Measurements from ENCODE around the gene MCUR1.

MCUR1 gene

GRCh38 chr6:13742961-13743735 lies 71.2 kb downstream of the MCUR1 start:
- no peak for DNase-seq (ENCODE audit: extremely low spot score)
- ChIA-PET POLR2A (no interaction called here), CTCF (no interaction called here)
- TF ChIP-seq LEF1 (IDR thresholded peaks at IDR 0.05; ENCODE audit: borderline replicate concordance) (no peak), BHLHE40 (IDR thresholded peaks at IDR 0.05; ENCODE audit: borderline replicate concordance) (no peak), ARNT (IDR thresholded peaks at IDR 0.05) (no peak), FOXA1 (IDR thresholded peaks at IDR 0.05) (no peak), ZNF384 (IDR thresholded peaks at IDR 0.05) (no peak), CTBP1 (IDR thresholded peaks at IDR 0.05; ENCODE audit: borderline replicate concordance) (no peak), FOXM1 (IDR thresholded peaks at IDR 0.05; ENCODE audit: borderline replicate concordance) (no peak), NFRKB (IDR thresholded peaks at IDR 0.05) (no peak), HDGF (IDR thresholded peaks at IDR 0.05; ENCODE audit: borderline replicate concordance) (no peak), FOXK2 (IDR thresholded peaks at IDR 0.05) (no peak), ELF4 (IDR thresholded peaks at IDR 0.05) (no peak), SUZ12 (IDR thresholded peaks at IDR 0.05) (no peak), L3MBTL2 (conservative IDR thresholded peaks at IDR 0.05) (no peak), TARDBP (IDR thresholded peaks at IDR 0.05) (no peak), SP1 (IDR thresholded peaks at IDR 0.05) (no peak)

DNA sequence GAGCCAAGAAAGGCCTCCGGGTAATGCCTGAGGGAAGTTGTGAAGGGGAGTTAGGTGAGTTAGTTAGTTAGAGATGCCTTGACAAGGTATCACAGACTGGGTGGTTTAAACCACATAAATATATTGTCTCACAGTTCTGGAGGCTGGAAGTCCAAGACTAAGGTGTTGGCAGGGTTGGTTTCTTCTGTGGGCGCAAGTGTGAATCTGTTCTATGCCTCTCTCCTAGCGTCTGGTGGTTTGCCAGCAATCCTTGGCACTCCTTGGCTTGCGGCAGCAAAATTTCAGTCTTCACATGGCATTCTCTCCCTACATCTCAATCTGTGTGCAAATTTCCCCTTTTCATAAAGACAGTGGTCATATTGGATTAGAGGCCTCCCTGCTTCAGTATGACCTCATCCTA lies 73.0 kb downstream of the MCUR1 start:
- DNase-seq (ENCODE audit: extremely low spot score), result no peak
- no peak for TF ChIP-seq FOXK2 (IDR thresholded peaks at IDR 0.05)
- TF ChIP-seq PKNOX1 (IDR thresholded peaks at IDR 0.05), result no peak
- no peak for TF ChIP-seq BHLHE40 (IDR thresholded peaks at IDR 0.05; ENCODE audit: borderline replicate concordance)
- TF ChIP-seq ARNT (IDR thresholded peaks at IDR 0.05), result no peak
- no peak for TF ChIP-seq L3MBTL2 (conservative IDR thresholded peaks at IDR 0.05)
- no peak for TF ChIP-seq TARDBP (IDR thresholded peaks at IDR 0.05)
- TF ChIP-seq FOXA1 (IDR thresholded peaks at IDR 0.05), result no peak
- TF ChIP-seq ELF4 (IDR thresholded peaks at IDR 0.05), result no peak
- TF ChIP-seq LEF1 (IDR thresholded peaks at IDR 0.05; ENCODE audit: borderline replicate concordance), result no peak
- no peak for TF ChIP-seq CTBP1 (IDR thresholded peaks at IDR 0.05; ENCODE audit: borderline replicate concordance)
- no peak for TF ChIP-seq SUZ12 (IDR thresholded peaks at IDR 0.05)
- TF ChIP-seq ZNF384 (IDR thresholded peaks at IDR 0.05), result no peak
- ChIA-PET CTCF (no interaction called here), POLR2A (no interaction called here)
